Upper lobe of right lung (tissue), 1 donor: ENCODE data around the gene CMSS1. TPM values are rescaled to one million over a fixed set of nuclear protein-coding genes. Genes with fewer than 3 reads are reported as not detected.
A peak's percentile ranks its signal among the peaks of the same experiment; 100 is the strongest.

Source experiments
- ATAC-seq: fragments of 200-7000 bp; cut with Tn5 transposase; one replicate; pipeline ENCODE4 v1.9.1; 2020; ENCODE audit warnings: mild to moderate bottlenecking, moderate library complexity
- DNase-seq: peaks from one replicate; pipeline ENCODE4 v3.0.0-alpha.2; 2020
- H3K27ac ChIP-seq: fragments of 200-600 bp; one replicate; pipeline ENCODE4 v1.8.0; 2022
- H3K27me3 ChIP-seq: fragments of 200-600 bp; one replicate; pipeline ENCODE4 v1.8.0; 2022; ENCODE audit warnings: mild to moderate bottlenecking
- H3K36me3 ChIP-seq: fragments of 200-600 bp; one replicate; pipeline ENCODE4 v1.8.0; 2022
- H3K4me1 ChIP-seq: fragments of 200-600 bp; one replicate; pipeline ENCODE4 v1.8.0; 2022
- H3K4me3 ChIP-seq: fragments of 200-600 bp; one replicate; pipeline ENCODE4 v1.8.0; 2022; ENCODE audit warnings: mild to moderate bottlenecking
- H3K9me3 ChIP-seq: fragments of 200-600 bp; one replicate; pipeline ENCODE4 v1.8.0; 2022
- CTCF ChIP-seq: fragments of 200-600 bp; IDR thresholded peaks from one replicate; pipeline ENCODE4 v1.8.0; 2022; ENCODE audit warnings: antibody characterized with exemption
- intact Hi-C: fragments of 100-400 bp; cut with DNase I; formaldehyde crosslinking; loops from one replicate; pipeline ENCODE4 v1.11.0; 2022
- total RNA-seq: library from RNA; stranded (reverse); fragmentation: NEBNext Ultra II Directional; extraction: Animal tissue kit (Norgen Biotek cat#: 25700); gene quantifications from one replicate; pipeline ENCODE4 v1.2.1, GENCODE V29; 2021
- donor health status: DM: no; HTN: yes; CAD: no; lungs with severe emphysema.

CMSS1 gene
- total RNA-seq, 1 donor from 2014 or later: 20.6 TPM

- H3K27ac ChIP-seq: peak overlapping the region; percentile 56
- no peaks in the 10 kb centered on the region for H3K27me3 ChIP-seq
- no peaks in the 10 kb centered on the region for H3K9me3 ChIP-seq
- intact Hi-C loops: no loop called here
- peaks cover 21% of the 10 kb centered on the region for H3K4me1 ChIP-seq
- DNase-seq (no peak), ATAC-seq (peak; percentile 46)
- H3K4me3 ChIP-seq: no peak overlapping the region
- H3K36me3 ChIP-seq: no peaks in the 10 kb centered on the region
- TF ChIP-seq CTCF: no peak
These were observed 63.5 kb downstream of the CMSS1 start for GRCh38 chr3:99881121-99881524.

- ATAC-seq: no peak
- Histone ChIP-seq H3K27me3 (no peaks in the 10 kb centered on the region), H3K9me3 (no peaks in the 10 kb centered on the region), H3K36me3 (no peaks in the 10 kb centered on the region), H3K4me1 (peaks cover 14% of the 10 kb centered on the region), H3K27ac (no peak overlapping the region), H3K4me3 (no peak overlapping the region)
- no peak for DNase-seq
- no peak for TF ChIP-seq CTCF
- intact Hi-C loops: no loop called here
These were observed 64.9 kb downstream of the CMSS1 start for GRCh38 chr3:99882436-99883137.

- H3K27me3 ChIP-seq: no peaks in the 10 kb centered on the region
- H3K9me3 ChIP-seq: no peaks in the 10 kb centered on the region
- no peak for TF ChIP-seq CTCF
- intact Hi-C loops: no loop called here
- ATAC-seq: no peak
- H3K36me3 ChIP-seq: no peaks in the 10 kb centered on the region
- H3K4me1 ChIP-seq: peaks cover 14% of the 10 kb centered on the region
- DNase-seq: no peak
- no peak overlapping the region for H3K4me3 ChIP-seq
- H3K27ac ChIP-seq: no peak overlapping the region
These were observed 65.4 kb downstream of the CMSS1 start for GRCh38 chr3:99883138-99883461.

- Histone ChIP-seq H3K4me3 (no peak overlapping the region), H3K27me3 (no peaks in the 10 kb centered on the region), H3K27ac (no peak overlapping the region), H3K4me1 (peaks cover 14% of the 10 kb centered on the region), H3K36me3 (no peaks in the 10 kb centered on the region), H3K9me3 (no peaks in the 10 kb centered on the region)
- ATAC-seq: no peak
- TF ChIP-seq CTCF: no peak
- intact Hi-C loops: no loop called here
- no peak for DNase-seq
These were observed 66.0 kb downstream of the CMSS1 start for GRCh38 chr3:99883693-99884092.

GRCh38 chr3:99884484-99884883 is 66.8 kb downstream of the CMSS1 start:
- Histone ChIP-seq H3K36me3 (no peaks in the 10 kb centered on the region), H3K4me1 (peaks cover 14% of the 10 kb centered on the region), H3K9me3 (no peaks in the 10 kb centered on the region), H3K27ac (no peak overlapping the region), H3K27me3 (no peaks in the 10 kb centered on the region), H3K4me3 (no peak overlapping the region)
- intact Hi-C loops: no loop called here
- no peak for DNase-seq
- TF ChIP-seq CTCF: no peak
- ATAC-seq: no peak

GRCh38 chr3:99885085-99885484 is 67.4 kb downstream of the CMSS1 start:
- Histone ChIP-seq H3K4me3 (no peak overlapping the region), H3K36me3 (no peaks in the 10 kb centered on the region), H3K27me3 (no peaks in the 10 kb centered on the region), H3K9me3 (no peaks in the 10 kb centered on the region), H3K4me1 (peaks cover 14% of the 10 kb centered on the region), H3K27ac (no peak overlapping the region)
- ATAC-seq (no peak), DNase-seq (no peak)
- intact Hi-C loops: no loop called here
- no peak for TF ChIP-seq CTCF
